ENCODE data around the gene FBXL19.
"Not testable (repeated sequence)": the region's sequence is repeated elsewhere in the genome, so short reads cannot be mapped to it uniquely, and the experiment has no call there.

The FBXL19 gene

GRCh38 chr16:30921748-30922419 is 1.5 kb upstream of the FBXL19 start:
- in situ Hi-C loops (cut with HindIII; ENCODE audit: low sequenced_read_pairs): no loop called here

GRCh38 chr16:30922420-30922959 is 882 bp upstream of the FBXL19 start:
- in situ Hi-C loops (cut with HindIII; ENCODE audit: low sequenced_read_pairs): no loop called here

- in situ Hi-C loops (cut with HindIII; ENCODE audit: low sequenced_read_pairs): no loop called here
Measured at GRCh38 chr16:30922960-30923535, 324 bp upstream of the FBXL19 start.

GRCh38 chr16:30924076-30924912 is 922 bp downstream of the FBXL19 start:
- in situ Hi-C loops (cut with HindIII; ENCODE audit: low sequenced_read_pairs): no loop called here

GRCh38 chr16:30924913-30925631 is 1.7 kb downstream of the FBXL19 start:
- in situ Hi-C loops (cut with HindIII; ENCODE audit: low sequenced_read_pairs): no loop called here

GRCh38 chr16:30925632-30925987 is 2.2 kb downstream of the FBXL19 start:
- in situ Hi-C loops (cut with HindIII; ENCODE audit: low sequenced_read_pairs): no loop called here

GRCh38 chr16:30925995-30926811 is 2.8 kb downstream of the FBXL19 start:
- in situ Hi-C loops (cut with HindIII; ENCODE audit: low sequenced_read_pairs): no loop called here

- in situ Hi-C loops (cut with HindIII; ENCODE audit: low sequenced_read_pairs): no loop called here
Measured at GRCh38 chr16:30926937-30927788, 3.8 kb downstream of the FBXL19 start.

- in situ Hi-C loops (cut with HindIII; ENCODE audit: low sequenced_read_pairs): no loop called here
Measured at GRCh38 chr16:30927789-30928378, 4.5 kb downstream of the FBXL19 start.

GRCh38 chr16:30928390-30928789 is 5.0 kb downstream of the FBXL19 start:
- in situ Hi-C loops (cut with HindIII; ENCODE audit: low sequenced_read_pairs): no loop called here

GRCh38 chr16:30929167-30929566 is 5.8 kb downstream of the FBXL19 start:
- in situ Hi-C loops (cut with HindIII; ENCODE audit: low sequenced_read_pairs): no loop called here

- in situ Hi-C loops (cut with HindIII; ENCODE audit: low sequenced_read_pairs): no loop called here
Measured at GRCh38 chr16:30930160-30930571, 6.8 kb downstream of the FBXL19 start.

- in situ Hi-C loops (cut with HindIII; ENCODE audit: low sequenced_read_pairs): no loop called here
Measured at GRCh38 chr16:30931068-30931650, 7.8 kb downstream of the FBXL19 start.

- in situ Hi-C loops (cut with HindIII; ENCODE audit: low sequenced_read_pairs): no loop called here
Measured at GRCh38 chr16:30934827-30935557, 11.6 kb downstream of the FBXL19 start.

GRCh38 chr16:30937692-30938091 is 14.3 kb downstream of the FBXL19 start:
- in situ Hi-C loops (cut with HindIII; ENCODE audit: low sequenced_read_pairs): no loop called here

- in situ Hi-C loops (cut with HindIII; ENCODE audit: low sequenced_read_pairs): not testable (repeated sequence)
Measured at GRCh38 chr16:30939571-30939970, 16.2 kb downstream of the FBXL19 start.

- in situ Hi-C loops (cut with HindIII; ENCODE audit: low sequenced_read_pairs): no loop called here
Measured at GRCh38 chr16:30941600-30942425, 18.4 kb downstream of the FBXL19 start.
